ENCODE measurements around the gene CHST8. TPM values are rescaled to one million over a fixed set of nuclear protein-coding genes. Genes with fewer than 3 reads are reported as not detected.

Gene CHST8
- polyA plus RNA-seq, 1 of the 3 experiments (the other 2 are of a cell fraction), result 0.05 TPM

- H3K9me3 ChIP-seq, result no peaks in the 10 kb centered on the region
- H3K9me2 ChIP-seq, result no peaks in the 10 kb centered on the region
- no peak overlapping the region for H3K27ac ChIP-seq (ENCODE audit: low read depth in 2 of 2, low read length in 1 of 2)
- no peaks in the 10 kb centered on the region for H4K20me1 ChIP-seq (ENCODE audit: insufficient read depth)
- DNase-seq, result peak; percentile 10
- no peaks in the 10 kb centered on the region for H3K27me3 ChIP-seq (ENCODE audit: insufficient read depth)
- no peak overlapping the region for H3K9ac ChIP-seq
- no peaks in the 10 kb centered on the region for H3K79me2 ChIP-seq (ENCODE audit: insufficient read depth)
- POLR2A ChIA-PET, result no interaction called here
- CTCF ChIA-PET, result interaction anchor here (0.7 to 2.7 kb wide), 4 partner anchors 68 to 296 kb away, joined by 4 to 14 read pairs (median 6); no protein-coding TSS in a partner anchor
- H3F3A ChIP-seq (replicated peaks; ENCODE audit: insufficient read depth), result no peaks in the 10 kb centered on the region
- H3K4me1 ChIP-seq (ENCODE audit: control insufficient read depth in 1 of 2, insufficient read depth in 2 of 2, low read depth in 1 of 2, low read length in 1 of 2), result peaks cover 0 to 43% of the 10 kb centered on the region in 2 experiments; a peak in 1 of 4 replicates
- WGBS (ENCODE audit: low lambda C conversion rate), result 29% methylated on average over 19 of the region's 21 CpGs
- no peak for TF ChIP-seq NRF1 (IDR thresholded peaks at IDR 0.05; ENCODE audit: low read depth, low read length)
- TF ChIP-seq JUND (IDR thresholded peaks at IDR 0.05), result no peak
- TF ChIP-seq ELF1 (IDR thresholded peaks at IDR 0.05), result no peak
- no peak for TF ChIP-seq TCF12 (IDR thresholded peaks at IDR 0.05)
- TF ChIP-seq YY1 (IDR thresholded peaks at IDR 0.05; ENCODE audit: low read depth), result no peak
- no peak overlapping the region for H3K4me3 ChIP-seq (ENCODE audit: low read depth in 2 of 2, low read length in 1 of 2)
- no peak overlapping the region for H2AFZ ChIP-seq (ENCODE audit: low read depth)
- no peak overlapping the region for H3K4me2 ChIP-seq
- no peaks in the 10 kb centered on the region for H3K36me3 ChIP-seq (replicated peaks in 1 of 2; ENCODE audit: control insufficient read depth in 1 of 2, insufficient read depth in 2 of 2, low read length in 1 of 2)
Observed at GRCh38 chr19:33702606-33703437, 81.1 kb downstream of the CHST8 start.

- Histone ChIP-seq H3K79me2 (ENCODE audit: insufficient read depth) (no peaks in the 10 kb centered on the region), H3K9me2 (no peaks in the 10 kb centered on the region), H3K4me1 (ENCODE audit: control insufficient read depth in 1 of 2, insufficient read depth in 2 of 2, low read depth in 1 of 2, low read length in 1 of 2) (peaks cover 0 to 42% of the 10 kb centered on the region in 2 experiments; a peak in 1 of 4 replicates), H3F3A (replicated peaks; ENCODE audit: insufficient read depth) (no peaks in the 10 kb centered on the region), H3K27me3 (ENCODE audit: insufficient read depth) (no peaks in the 10 kb centered on the region), H3K36me3 (replicated peaks in 1 of 2; ENCODE audit: control insufficient read depth in 1 of 2, insufficient read depth in 2 of 2, low read length in 1 of 2) (no peaks in the 10 kb centered on the region), H2AFZ (ENCODE audit: low read depth) (no peak overlapping the region), H3K4me2 (no peak overlapping the region), H3K9me3 (no peaks in the 10 kb centered on the region), H3K9ac (no peak overlapping the region), H4K20me1 (ENCODE audit: insufficient read depth) (no peaks in the 10 kb centered on the region), H3K4me3 (ENCODE audit: low read depth in 2 of 2, low read length in 1 of 2) (no peak overlapping the region), H3K27ac (ENCODE audit: low read depth in 2 of 2, low read length in 1 of 2) (no peak overlapping the region)
- no peak for TF ChIP-seq NFIC (IDR thresholded peaks at IDR 0.05; ENCODE audit: borderline replicate concordance)
- no peak for TF ChIP-seq SIN3A (IDR thresholded peaks at IDR 0.05; ENCODE audit: borderline replicate concordance, low read depth, low read length)
- no peak for TF ChIP-seq FOXM1 (IDR thresholded peaks at IDR 0.05; ENCODE audit: low read depth)
- no peak for TF ChIP-seq ZBTB33 (IDR thresholded peaks at IDR 0.05; ENCODE audit: borderline replicate concordance, low read depth)
- TF ChIP-seq NRF1 (IDR thresholded peaks at IDR 0.05; ENCODE audit: low read depth, low read length), result no peak
- no peak for TF ChIP-seq EZH2phosphoT487 (IDR thresholded peaks at IDR 0.05; ENCODE audit: borderline replicate concordance, low read depth)
- no peak for TF ChIP-seq GATA2 (CRISPR knock-in tag; IDR thresholded peaks at IDR 0.05)
- no peak for TF ChIP-seq RAD21 (IDR thresholded peaks at IDR 0.05; ENCODE audit: low read length)
- no peak for TF ChIP-seq FOSL2 (IDR thresholded peaks at IDR 0.05; ENCODE audit: borderline replicate concordance, low read depth)
- no peak for TF ChIP-seq MEF2A (IDR thresholded peaks at IDR 0.05; ENCODE audit: borderline replicate concordance, low read depth)
- no peak for TF ChIP-seq JUND (IDR thresholded peaks at IDR 0.05)
- no peak for TF ChIP-seq RFX5 (IDR thresholded peaks at IDR 0.05; ENCODE audit: low read length)
- no peak for TF ChIP-seq REST (IDR thresholded peaks at IDR 0.05; ENCODE audit: low read depth, low read length)
- TF ChIP-seq GABPA (IDR thresholded peaks at IDR 0.05; ENCODE audit: low read depth), result no peak
- no peak for TF ChIP-seq ELF1 (IDR thresholded peaks at IDR 0.05)
- no peak for TF ChIP-seq IRF3 (IDR thresholded peaks at IDR 0.05; ENCODE audit: low read depth, low read length)
- no peak for TF ChIP-seq MAX (IDR thresholded peaks at IDR 0.05; ENCODE audit: low read depth)
- TF ChIP-seq TCF12 (IDR thresholded peaks at IDR 0.05), result no peak
- no peak for TF ChIP-seq EP300 (IDR thresholded peaks at IDR 0.05; ENCODE audit: borderline replicate concordance in 1 of 2, low read depth in 1 of 2, low read length in 1 of 2)
- DNase-seq, result peak; percentile 5
- ChIA-PET POLR2A (no interaction called here), CTCF (interaction anchor here (0.7 to 2.7 kb wide), 4 partner anchors 68 to 297 kb away, joined by 4 to 14 read pairs (median 6); no protein-coding TSS in a partner anchor)
- WGBS (ENCODE audit: low lambda C conversion rate), result 63% methylated on average over 9 of the region's 11 CpGs
Observed at GRCh38 chr19:33703438-33703750, 81.6 kb downstream of the CHST8 start.

Data from SK-N-SH (cell line).